GM18505 (cell line): ENCODE results near the gene CDC27.
"Not testable (repeated sequence)": the region's sequence is repeated elsewhere in the genome, so short reads cannot be mapped to it uniquely, and the experiment has no call there.

Source experiments
- ATAC-seq: cut with Tn5 transposase; IDR thresholded peaks from one replicate; pipeline ENCODE4 v1.9.1; 2021; ENCODE audit not compliant: unreplicated experiment
- POLR2A ChIP-seq: IDR thresholded peaks from 4 replicates; pipeline ENCODE4 v1.6.1; 2011; ENCODE audit warnings: borderline replicate concordance; ENCODE audit not compliant: insufficient read depth, insufficient read length; ENCODE audit errors: extremely low read depth

The CDC27 gene

DNA sequence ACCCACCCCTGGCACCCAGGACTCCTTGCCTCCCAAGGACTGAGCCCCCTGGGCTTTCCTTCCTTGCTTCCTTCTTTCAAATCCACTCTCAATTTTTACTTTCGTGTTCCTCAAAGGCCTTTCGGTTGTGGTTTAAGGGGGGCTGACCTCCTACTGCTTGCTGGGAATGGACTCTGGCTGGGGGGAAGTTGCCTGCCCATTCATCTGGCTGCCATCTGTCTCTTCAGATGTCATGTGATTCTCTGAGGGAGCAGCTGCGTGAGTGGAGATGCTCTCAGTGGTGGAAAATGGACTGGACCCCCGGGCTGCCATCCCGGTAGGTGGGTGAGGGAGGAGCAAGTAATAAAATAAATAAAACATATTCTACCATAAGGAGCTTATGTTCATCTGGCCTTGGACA lies 116.2 kb downstream of the CDC27 start:
- no peak for ATAC-seq
- TF ChIP-seq POLR2A = no peak

DNA sequence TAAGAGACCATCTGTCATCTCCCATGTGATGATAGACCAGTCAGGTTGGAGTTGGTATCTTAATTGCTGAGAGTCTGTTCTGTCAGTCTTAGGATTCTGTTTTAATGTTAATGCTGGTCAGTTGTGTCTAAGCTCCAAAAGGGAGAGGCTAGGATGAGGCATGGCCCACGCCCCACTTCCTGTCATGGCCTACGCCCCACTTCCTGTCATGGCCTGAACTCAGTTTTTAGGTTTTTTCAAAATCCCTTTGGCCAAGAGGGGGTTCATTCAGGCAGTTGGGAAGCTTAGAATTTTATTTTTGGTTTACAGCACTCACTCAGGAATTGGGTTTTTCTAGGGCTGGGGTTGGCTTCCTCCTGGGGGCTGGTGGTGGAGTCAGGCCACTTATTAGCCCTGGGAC lies 117.9 kb downstream of the CDC27 start:
- ATAC-seq = not testable (repeated sequence)

DNA sequence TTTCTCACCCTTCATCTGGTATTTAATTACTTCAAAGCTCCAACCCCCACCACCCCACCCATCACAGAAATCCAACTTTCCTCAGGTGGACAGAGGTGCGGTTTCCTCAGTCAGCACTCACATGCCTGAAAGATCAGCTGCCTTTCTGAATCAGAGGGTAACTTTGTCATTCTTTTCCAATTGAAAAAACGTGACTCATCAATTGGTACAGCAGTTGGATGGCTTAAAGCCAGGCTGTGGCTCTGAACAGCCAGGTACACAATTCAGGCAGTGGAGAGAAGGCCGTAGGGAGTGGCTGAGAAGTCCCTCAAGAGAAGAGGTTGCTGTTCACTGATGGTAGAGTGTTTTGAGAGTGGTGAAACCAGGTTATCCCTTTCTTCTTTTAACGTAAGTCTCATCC lies 118.8 kb downstream of the CDC27 start:
- not testable (repeated sequence) for ATAC-seq
